Endometrial microvascular endothelial cells (primary cell): ENCODE results near the gene TSHZ3. TPM values are rescaled to one million over a fixed set of nuclear protein-coding genes. Genes with fewer than 3 reads are reported as not detected.

Experiments
- in situ Hi-C: cut with HindIII; loops from 2 replicates; pipeline ENCODE4 v1.10.0; 2017; ENCODE audit warnings: low sequenced_read_pairs, low pct_unique_long_range_greater_than_20kb; ENCODE audit errors: inconsistent ontology term
- total RNA-seq: library from RNA; depleted of rRNA; stranded (reverse); fragments of >200 nt; gene quantifications from one replicate; pipeline ENCODE4 v1.2.3, GENCODE V29; 2015; ENCODE audit errors: inconsistent ontology term

TSHZ3 gene
- total RNA-seq, 1 donor from 2014 or later = 7.9 TPM

DNA sequence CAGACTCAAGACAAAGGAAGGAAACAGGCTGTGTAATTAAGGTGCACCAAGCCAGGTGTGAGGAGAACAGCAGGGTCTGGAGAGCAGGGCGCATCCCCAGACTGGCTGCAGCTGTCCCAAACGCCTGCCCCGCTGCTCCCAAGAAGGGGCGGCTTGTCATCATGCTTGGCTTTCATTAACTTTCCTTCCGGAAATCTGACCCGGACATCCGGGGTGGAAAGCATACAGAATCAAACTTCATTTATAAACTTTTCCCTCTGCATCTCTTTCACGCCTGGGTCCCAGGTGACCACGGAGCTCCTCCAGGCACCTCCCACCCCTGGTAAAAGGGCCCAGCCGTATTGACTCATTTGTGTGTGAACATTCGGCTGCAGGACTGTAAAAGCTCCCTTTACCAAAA is 31.7 kb downstream of the TSHZ3 start:
- in situ Hi-C loops = no loop called here

- in situ Hi-C loops = no loop called here
Observed at GRCh38 chr19:31317093-31317492, 32.1 kb downstream of the TSHZ3 start.

DNA sequence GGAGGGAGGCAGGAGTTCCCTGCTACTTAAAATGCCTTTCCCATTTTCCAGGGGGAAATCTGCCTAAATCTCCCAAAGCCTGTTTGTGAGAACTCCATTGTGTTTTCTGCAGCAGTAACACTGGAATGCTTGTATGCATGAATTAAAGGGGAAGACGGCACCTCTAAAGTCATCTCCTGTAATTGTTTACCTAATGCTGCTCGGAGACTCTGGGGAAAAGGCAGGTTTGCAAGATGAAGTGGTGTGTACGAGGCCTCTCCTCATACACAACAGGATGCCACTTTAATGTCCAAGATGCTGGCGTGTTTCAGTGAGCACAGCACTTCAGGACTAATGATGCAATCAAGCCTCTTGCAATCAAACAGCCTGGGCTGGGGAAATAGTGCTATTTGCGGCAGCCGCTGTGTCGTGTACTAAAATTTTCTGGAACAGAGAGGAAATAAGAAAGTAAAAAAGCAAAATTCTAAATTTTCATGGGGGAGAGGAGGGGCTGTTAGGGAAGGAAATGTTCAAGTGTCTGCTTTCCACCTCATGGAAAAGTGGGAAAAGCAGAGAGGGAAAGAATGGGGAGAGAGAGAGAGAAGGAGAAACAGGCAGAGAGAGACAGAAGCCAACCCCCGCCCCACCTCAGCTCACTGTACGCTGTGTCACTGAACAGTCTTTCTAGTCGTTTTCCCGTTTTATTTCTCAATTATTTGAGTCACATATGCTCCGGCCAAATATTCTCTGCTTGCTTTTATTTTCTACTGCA is 32.9 kb downstream of the TSHZ3 start:
- in situ Hi-C loops = no loop called here

GRCh38 chr19:31315652-31316051 is 33.6 kb downstream of the TSHZ3 start:
- in situ Hi-C loops = no loop called here

DNA sequence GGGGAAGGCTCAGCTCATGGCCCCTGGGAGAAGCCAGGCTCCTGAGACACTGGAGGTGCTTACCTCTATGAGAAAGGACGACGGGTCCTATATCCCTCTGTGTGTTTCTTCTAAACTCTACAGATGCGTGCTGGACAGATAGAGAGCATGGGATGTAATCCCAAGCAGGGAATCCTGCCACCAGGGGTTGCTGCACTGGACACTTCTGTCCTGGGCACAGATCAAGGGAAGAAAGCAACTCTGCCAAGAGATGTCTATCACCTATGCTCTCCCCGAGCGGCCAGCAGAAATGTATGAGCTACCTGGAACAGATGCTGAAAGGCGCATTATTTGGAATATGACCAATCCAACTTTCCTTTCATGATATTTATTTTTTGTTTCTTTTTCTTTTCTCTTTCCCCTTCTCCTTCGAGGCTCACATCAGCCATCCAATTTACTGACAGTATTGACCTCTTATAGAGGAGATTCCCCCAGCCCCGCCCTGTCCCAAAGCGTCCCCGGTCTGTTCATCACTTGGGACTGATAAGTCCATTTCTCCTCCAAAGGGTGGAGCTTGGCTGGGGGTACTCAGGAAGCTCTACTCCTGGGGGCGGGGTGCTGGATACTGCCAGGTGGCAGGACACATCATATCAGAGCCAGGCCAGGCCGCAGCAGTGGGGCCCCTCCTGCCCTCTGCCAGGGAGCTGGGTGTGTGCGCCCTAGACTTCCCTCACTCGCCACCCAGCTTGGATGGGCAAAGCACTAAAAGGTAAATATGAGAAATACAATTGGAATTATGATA is 34.2 kb downstream of the TSHZ3 start:
- in situ Hi-C loops = no loop called here

DNA sequence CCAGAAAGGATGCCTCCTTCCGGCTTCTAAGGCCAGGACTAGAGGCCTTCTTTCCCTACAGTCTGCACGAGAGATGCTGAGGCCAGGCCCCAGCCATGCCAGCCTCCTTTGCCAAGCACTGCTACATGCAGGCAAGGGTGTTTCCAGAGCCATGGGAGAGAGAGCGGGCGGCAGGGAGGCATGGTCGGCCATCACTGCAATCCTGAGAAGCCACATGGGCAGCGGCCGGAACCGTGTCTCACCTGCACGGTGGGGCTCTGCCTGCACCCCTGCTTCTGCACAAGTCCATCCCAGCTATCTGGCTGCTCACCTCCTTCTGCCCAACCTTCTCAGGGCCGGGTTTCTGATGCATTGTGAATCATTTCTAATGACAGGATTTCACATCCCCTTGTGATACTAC is 35.1 kb downstream of the TSHZ3 start:
- in situ Hi-C loops = no loop called here

- in situ Hi-C loops = no loop called here
Observed at GRCh38 chr19:31313291-31314030, 35.8 kb downstream of the TSHZ3 start.

DNA sequence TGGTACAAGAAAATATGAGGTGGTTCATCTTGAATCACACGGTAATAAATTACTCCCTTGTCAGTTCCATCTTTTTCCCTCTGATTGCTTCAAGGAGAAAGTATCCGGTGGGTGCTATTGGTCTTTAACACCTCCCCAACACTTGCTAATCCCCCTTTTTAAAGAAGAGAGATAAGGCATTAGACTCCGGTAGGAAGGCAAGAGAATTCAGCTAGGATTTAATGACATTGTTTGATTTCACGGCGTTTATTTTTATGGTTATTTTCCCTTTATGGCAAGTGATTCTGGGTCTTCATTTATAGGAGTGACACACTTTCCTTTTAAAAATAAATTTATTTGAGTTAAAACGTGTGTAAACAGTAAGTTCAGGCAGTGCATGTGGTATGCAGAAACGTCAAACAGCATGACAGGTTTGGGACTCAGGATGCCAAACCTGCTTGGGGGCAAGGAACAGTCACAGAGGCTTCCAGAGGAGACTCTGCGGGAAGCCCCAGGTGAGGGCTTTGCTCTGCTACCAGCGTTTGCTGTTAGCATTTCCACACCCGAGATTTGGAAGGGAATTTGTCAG is 36.5 kb downstream of the TSHZ3 start:
- in situ Hi-C loops = no loop called here

DNA sequence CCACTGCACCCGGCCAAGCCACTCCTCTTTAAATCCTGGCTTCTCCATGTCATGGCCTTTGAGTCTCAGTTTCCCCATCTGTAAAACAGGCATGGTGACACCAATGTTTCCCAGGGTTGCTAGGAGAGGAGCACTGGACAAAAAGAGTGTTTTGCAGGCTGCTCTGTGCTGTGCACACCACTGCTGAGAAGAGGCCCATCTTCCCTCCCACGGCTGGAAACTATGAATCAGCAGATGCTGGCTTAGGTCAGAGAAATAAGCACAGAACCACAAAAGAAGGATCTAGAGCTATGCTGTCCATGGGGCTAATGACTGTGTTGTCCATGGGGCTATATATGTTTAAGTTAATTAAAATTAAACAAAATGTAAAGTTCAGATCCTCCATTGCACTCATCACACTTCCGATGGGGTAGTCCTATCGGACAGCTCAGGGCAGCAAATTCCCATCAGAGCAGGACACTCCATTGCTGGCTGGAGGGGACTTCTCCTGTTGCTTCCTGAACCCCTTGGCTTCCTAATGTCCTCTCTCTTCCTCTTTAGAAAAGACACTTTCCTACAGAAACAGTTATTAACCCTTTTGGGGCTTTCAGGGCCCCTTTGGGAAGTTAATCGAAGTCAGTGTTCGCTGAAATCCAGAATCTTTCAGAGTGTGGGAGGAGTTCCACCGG is 37.1 kb downstream of the TSHZ3 start:
- in situ Hi-C loops = no loop called here

- in situ Hi-C loops = no loop called here
Observed at GRCh38 chr19:31310432-31311133, 38.7 kb downstream of the TSHZ3 start.

- in situ Hi-C loops = no loop called here
Observed at GRCh38 chr19:31308781-31309180, 40.5 kb downstream of the TSHZ3 start.

DNA sequence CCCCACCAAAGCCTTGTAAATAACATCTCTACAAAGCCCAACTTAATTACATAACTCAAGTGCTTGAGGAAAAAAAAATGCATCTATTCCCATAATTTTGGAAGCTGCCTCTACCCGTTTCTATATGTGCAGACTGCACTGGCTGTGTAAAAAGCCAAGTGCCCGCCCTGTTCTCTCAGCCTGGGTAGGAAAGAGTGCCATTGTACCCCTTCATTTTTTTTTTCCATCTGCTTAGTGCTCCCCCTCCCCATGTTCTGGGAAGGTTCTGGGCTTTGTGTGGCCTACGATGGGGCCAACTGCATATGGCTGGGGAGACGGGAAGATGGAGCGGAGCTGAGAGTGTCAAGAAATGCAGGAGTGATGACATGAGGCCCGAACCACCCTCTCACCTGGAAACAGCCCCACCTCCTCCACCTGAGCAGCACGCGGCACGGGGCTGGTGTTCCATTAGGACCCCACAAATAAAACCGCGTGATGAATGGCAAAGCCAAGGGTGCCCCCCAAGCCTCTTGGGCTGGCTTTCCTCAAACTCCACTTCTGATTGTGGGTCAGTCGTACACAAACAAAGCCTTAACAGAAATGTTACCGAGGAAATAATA is 42.1 kb downstream of the TSHZ3 start:
- in situ Hi-C loops = no loop called here

- in situ Hi-C loops = no loop called here
Observed at GRCh38 chr19:31306006-31306753, 43.1 kb downstream of the TSHZ3 start.

DNA sequence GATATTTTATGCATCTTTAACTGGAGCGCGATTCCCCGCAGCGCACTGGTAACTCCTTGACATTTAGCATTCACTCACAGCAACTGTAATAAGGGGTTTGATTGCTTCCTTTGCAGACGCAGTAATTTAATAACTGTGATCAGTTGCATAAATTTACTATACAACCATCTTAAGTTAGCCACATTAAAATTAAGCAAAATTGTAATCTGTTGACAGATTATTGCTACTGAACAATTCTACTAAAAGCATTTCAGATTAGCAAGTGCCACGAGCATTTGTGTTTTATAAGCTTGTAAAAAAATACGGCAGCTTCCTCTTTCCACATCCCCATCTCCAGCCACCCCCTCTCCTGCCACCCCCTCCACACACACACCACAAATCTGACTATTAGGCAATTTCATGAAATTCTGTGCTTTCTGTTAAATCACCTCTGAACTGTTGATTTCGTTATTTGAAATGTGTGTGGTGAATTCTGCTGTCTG is 44.4 kb downstream of the TSHZ3 start:
- in situ Hi-C loops = no loop called here

DNA sequence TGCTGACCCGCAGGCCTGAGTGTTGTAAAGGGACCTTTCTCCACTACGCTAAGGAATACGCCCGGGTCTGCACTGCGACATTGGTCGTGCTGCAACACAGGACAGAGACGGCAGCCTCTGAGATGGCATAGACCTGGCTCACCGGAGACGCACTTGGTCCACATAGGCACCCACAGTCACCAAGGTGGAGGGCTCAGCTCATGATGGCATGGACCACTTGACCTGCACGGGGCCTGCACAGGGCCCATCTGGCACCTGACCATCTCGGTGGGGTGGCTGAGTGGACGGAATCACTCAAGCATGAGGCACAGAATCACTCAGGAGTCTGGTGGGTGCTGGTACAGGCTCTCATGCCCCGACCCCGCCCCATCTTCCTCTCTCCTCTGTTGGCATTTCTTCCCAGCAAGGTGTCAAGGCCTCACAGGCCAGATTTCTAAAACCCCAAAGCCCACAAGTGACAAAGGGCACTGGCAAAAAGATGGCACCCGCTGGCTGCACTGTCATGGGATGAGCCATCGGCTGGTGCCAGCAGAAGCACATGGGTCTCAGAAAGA is 45.9 kb downstream of the TSHZ3 start:
- in situ Hi-C loops = no loop called here

GRCh38 chr19:31301306-31301980 is 47.8 kb downstream of the TSHZ3 start:
- in situ Hi-C loops = no loop called here
